ENCODE measurements around the gene GRK6.

DNA sequence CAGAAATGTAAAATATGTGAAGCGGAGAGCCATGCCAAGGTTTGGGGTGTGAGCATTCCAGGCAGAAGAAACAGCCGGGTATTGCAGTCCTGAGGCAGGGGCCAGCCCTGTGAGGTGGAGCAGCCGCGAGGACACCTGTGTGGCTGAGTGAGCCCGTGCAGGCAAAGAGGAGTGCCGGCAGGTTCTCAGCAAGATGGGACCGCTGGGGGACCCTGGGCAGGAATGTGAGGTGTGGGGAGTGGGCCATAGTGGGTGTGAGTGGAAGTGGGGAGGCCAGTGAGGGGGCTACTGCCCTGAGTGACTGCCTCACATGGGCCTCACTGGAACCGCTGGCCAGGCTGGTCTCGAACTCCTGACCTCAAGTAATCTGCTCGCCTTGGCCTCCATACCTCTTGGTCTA lies 12.0 kb downstream of the GRK6 start:
- no peak for TF ChIP-seq POLR2A (IDR thresholded peaks at IDR 0.05)
- TF ChIP-seq, protein P1, sequence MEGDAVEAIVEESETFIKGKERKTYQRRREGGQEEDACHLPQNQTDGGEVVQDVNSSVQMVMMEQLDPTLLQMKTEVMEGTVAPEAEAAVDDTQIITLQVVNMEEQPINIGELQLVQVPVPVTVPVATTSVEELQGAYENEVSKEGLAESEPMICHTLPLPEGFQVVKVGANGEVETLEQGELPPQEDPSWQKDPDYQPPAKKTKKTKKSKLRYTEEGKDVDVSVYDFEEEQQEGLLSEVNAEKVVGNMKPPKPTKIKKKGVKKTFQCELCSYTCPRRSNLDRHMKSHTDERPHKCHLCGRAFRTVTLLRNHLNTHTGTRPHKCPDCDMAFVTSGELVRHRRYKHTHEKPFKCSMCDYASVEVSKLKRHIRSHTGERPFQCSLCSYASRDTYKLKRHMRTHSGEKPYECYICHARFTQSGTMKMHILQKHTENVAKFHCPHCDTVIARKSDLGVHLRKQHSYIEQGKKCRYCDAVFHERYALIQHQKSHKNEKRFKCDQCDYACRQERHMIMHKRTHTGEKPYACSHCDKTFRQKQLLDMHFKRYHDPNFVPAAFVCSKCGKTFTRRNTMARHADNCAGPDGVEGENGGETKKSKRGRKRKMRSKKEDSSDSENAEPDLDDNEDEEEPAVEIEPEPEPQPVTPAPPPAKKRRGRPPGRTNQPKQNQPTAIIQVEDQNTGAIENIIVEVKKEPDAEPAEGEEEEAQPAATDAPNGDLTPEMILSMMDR (IDR thresholded peaks at IDR 0.05): no peak
- TF ChIP-seq POLR2AphosphoS5 (IDR thresholded peaks at IDR 0.05): no peak

Measured in prostate gland (tissue), 2 donors.